HL-60 (cell line): ENCODE measurements around the gene GPR107.

Experiments
- GABPA ChIP-seq: IDR thresholded peaks from 2 replicates; pipeline ENCODE4 v1.6.1; 2012; ENCODE audit warnings: low read depth
- POLR2AphosphoS5 ChIP-seq: IDR thresholded peaks from 2 replicates; pipeline ENCODE4 v1.6.1; 2012; ENCODE audit warnings: low read depth
- TF ChIP-seq, protein P1 (sequence below): IDR thresholded peaks from one replicate; pipeline ENCODE4 v1.5.1; 2011; ENCODE audit warnings: low read length, control low read depth, inconsistent platforms; ENCODE audit not compliant: insufficient read depth
- TF ChIP-seq, protein P2 (sequence below): IDR thresholded peaks from 2 replicates; pipeline ENCODE4 v1.6.1; 2012; ENCODE audit warnings: low read depth; ENCODE audit not compliant: insufficient replicate concordance

- TF ChIP-seq, protein P1, sequence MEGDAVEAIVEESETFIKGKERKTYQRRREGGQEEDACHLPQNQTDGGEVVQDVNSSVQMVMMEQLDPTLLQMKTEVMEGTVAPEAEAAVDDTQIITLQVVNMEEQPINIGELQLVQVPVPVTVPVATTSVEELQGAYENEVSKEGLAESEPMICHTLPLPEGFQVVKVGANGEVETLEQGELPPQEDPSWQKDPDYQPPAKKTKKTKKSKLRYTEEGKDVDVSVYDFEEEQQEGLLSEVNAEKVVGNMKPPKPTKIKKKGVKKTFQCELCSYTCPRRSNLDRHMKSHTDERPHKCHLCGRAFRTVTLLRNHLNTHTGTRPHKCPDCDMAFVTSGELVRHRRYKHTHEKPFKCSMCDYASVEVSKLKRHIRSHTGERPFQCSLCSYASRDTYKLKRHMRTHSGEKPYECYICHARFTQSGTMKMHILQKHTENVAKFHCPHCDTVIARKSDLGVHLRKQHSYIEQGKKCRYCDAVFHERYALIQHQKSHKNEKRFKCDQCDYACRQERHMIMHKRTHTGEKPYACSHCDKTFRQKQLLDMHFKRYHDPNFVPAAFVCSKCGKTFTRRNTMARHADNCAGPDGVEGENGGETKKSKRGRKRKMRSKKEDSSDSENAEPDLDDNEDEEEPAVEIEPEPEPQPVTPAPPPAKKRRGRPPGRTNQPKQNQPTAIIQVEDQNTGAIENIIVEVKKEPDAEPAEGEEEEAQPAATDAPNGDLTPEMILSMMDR = no peak
- TF ChIP-seq, protein P2, sequence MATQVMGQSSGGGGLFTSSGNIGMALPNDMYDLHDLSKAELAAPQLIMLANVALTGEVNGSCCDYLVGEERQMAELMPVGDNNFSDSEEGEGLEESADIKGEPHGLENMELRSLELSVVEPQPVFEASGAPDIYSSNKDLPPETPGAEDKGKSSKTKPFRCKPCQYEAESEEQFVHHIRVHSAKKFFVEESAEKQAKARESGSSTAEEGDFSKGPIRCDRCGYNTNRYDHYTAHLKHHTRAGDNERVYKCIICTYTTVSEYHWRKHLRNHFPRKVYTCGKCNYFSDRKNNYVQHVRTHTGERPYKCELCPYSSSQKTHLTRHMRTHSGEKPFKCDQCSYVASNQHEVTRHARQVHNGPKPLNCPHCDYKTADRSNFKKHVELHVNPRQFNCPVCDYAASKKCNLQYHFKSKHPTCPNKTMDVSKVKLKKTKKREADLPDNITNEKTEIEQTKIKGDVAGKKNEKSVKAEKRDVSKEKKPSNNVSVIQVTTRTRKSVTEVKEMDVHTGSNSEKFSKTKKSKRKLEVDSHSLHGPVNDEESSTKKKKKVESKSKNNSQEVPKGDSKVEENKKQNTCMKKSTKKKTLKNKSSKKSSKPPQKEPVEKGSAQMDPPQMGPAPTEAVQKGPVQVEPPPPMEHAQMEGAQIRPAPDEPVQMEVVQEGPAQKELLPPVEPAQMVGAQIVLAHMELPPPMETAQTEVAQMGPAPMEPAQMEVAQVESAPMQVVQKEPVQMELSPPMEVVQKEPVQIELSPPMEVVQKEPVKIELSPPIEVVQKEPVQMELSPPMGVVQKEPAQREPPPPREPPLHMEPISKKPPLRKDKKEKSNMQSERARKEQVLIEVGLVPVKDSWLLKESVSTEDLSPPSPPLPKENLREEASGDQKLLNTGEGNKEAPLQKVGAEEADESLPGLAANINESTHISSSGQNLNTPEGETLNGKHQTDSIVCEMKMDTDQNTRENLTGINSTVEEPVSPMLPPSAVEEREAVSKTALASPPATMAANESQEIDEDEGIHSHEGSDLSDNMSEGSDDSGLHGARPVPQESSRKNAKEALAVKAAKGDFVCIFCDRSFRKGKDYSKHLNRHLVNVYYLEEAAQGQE = no peak
- TF ChIP-seq POLR2AphosphoS5 (no peak), GABPA (no peak)
Observed at GRCh38 chr9:130186051-130186450, 132.3 kb downstream of the GPR107 start.
